ENCODE measurements around the gene P4HA3.

Gene P4HA3

DNA sequence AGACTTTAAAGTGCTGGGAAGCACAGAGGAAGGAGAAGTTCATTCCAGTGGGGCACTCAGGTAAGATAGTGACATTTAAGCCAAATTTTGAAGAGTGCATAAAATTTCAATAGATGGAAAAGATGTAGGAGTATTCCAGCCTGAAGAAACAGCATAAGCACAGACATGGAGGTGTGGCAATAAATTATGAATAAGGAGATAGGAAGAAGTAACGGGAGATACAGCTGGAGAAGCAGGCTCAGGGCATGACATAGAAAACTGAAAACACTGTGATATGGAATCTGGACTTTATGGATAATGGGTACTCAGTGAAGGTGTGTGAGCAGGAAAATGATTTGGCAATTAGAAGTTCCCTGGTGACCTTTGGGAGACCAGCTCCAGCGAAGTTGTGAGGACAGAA is 33.3 kb downstream of the P4HA3 start:
- H3K4me3 ChIP-seq (ENCODE audit: low read depth, low read length): no peak overlapping the region
- TF ChIP-seq, protein P1, sequence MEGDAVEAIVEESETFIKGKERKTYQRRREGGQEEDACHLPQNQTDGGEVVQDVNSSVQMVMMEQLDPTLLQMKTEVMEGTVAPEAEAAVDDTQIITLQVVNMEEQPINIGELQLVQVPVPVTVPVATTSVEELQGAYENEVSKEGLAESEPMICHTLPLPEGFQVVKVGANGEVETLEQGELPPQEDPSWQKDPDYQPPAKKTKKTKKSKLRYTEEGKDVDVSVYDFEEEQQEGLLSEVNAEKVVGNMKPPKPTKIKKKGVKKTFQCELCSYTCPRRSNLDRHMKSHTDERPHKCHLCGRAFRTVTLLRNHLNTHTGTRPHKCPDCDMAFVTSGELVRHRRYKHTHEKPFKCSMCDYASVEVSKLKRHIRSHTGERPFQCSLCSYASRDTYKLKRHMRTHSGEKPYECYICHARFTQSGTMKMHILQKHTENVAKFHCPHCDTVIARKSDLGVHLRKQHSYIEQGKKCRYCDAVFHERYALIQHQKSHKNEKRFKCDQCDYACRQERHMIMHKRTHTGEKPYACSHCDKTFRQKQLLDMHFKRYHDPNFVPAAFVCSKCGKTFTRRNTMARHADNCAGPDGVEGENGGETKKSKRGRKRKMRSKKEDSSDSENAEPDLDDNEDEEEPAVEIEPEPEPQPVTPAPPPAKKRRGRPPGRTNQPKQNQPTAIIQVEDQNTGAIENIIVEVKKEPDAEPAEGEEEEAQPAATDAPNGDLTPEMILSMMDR (IDR thresholded peaks at IDR 0.05; ENCODE audit: low read depth, low read length): no peak
- in situ Hi-C loops (cut with HindIII; ENCODE audit: low sequenced_read_pairs): no loop called here
- no peak for DNase-seq (ENCODE audit: low read depth, low spot score)

DNA sequence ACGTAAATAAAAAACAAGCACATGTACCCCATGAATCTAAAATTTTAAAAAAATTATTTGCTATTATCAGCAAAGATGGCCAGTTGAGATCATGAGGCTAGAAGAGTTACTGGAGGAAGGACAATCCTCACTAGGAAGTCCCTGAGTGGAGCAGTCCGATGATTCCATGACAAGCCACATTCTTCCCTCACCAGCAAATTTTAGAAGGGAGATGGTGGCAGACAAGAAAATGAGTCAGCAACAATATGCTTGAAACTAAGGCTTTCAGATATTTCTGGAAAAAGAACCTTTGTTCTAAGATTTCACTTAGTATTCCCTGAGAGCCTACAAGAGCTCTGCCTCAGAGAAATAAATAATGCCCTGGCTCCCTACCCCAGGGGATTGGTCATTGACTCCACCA is 34.9 kb downstream of the P4HA3 start:
- H3K4me3 ChIP-seq (ENCODE audit: low read depth, low read length): no peak overlapping the region
- in situ Hi-C loops (cut with HindIII; ENCODE audit: low sequenced_read_pairs): no loop called here
- TF ChIP-seq, protein P1 (IDR thresholded peaks at IDR 0.05; ENCODE audit: low read depth, low read length): no peak
- DNase-seq (ENCODE audit: low read depth, low spot score): peak; percentile 40

DNA sequence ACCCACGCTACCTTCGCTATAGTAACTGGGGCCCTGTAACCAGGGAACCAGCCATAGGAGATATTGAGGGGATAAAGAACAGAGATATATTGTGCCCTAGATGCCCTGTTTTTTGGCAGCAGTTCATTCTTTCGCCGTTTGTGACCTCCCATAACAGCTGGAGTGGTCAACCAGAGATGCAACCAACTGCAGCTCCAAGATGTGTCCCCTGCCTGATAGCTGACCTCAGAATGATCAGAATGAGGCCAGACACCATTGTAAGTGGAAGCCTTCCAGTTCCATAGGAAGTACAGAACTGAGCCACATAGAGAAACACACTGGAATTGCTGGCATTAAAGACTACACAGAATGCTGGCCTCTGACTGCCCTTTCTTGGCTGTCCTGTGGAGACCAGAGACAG is 39.2 kb downstream of the P4HA3 start:
- in situ Hi-C loops (cut with HindIII; ENCODE audit: low sequenced_read_pairs): no loop called here
- no peak overlapping the region for H3K4me3 ChIP-seq (ENCODE audit: low read depth, low read length)
- DNase-seq (ENCODE audit: low read depth, low spot score): no peak
- TF ChIP-seq, protein P1 (IDR thresholded peaks at IDR 0.05; ENCODE audit: low read depth, low read length): no peak

DNA sequence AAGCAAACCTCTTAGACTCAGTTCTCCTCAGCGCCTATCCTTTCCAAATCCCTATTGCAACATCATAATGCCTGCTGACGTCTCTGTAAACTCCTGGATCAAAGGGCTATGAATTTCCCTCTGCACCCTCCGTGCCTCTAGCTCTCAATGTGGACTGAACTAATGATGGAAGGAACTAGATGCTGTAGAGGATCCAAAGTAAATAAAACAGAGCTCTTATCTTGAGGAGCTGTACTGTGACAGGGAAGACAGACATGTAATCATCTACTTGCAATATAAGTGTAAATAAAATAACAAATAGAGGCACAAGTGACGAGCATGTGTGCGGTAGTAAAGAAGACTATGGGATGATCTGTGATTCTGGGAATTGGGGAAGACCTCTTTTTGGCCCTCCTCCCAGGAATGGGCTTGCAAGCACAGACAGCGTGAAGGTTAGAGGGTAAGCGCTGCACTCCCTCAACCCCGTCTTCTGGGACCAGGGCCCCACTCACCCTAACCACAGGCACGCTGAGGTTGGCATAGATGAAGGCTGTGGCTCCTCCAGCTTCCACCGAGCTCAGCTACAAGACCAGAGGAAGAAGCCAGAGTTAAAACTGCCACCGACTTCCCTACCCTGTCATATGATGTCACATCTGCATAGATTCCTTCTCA is 42.2 kb downstream of the P4HA3 start:
- TF ChIP-seq, protein P1 (IDR thresholded peaks at IDR 0.05; ENCODE audit: low read depth, low read length): no peak
- DNase-seq (ENCODE audit: low read depth, low spot score): peak; percentile 32
- H3K4me3 ChIP-seq (ENCODE audit: low read depth, low read length): no peak overlapping the region
- in situ Hi-C loops (cut with HindIII; ENCODE audit: low sequenced_read_pairs): no loop called here

DNA sequence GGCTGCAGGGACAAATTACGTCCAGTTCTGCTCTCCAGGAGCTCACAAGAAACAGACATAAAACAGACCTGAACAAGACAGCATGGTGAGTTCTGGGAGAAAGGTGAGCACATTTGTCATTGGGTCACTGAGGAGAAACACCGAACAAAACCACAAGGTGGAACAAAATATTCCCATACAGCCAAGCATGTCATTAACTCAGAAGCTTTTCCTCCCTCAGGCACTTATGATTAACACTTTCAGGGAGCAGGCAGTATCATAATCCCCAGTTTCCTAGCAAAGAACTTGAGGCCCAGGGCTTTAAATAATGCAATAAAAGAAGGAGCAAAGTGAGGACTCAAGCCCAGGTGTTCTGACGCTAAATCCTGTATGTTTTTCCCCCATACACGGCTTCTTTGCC is 43.0 kb downstream of the P4HA3 start:
- TF ChIP-seq, protein P1 (IDR thresholded peaks at IDR 0.05; ENCODE audit: low read depth, low read length): no peak
- no peak overlapping the region for H3K4me3 ChIP-seq (ENCODE audit: low read depth, low read length)
- DNase-seq (ENCODE audit: low read depth, low spot score): no peak
- in situ Hi-C loops (cut with HindIII; ENCODE audit: low sequenced_read_pairs): no loop called here

DNA sequence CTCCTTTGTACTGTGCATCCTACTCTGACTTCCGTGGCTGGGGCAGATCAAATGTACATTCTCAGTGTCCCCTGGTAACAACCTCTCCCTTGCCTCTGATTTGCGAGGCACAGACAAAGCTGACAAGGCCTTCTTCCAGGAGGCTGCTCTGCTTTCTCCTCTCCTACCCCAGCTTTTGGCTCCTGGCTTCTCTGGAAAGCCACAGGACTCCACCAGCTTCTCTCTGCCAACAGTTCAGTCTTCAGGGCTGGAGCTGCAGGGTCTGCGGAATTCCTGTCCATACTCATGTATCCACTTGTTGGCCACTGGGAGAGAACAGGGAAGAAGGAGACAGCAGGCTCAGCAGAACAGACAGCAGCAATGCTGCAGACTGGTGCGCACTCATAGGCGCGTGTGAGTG is 44.4 kb downstream of the P4HA3 start:
- in situ Hi-C loops (cut with HindIII; ENCODE audit: low sequenced_read_pairs): no loop called here
- no peak for DNase-seq (ENCODE audit: low read depth, low spot score)
- TF ChIP-seq, protein P1 (IDR thresholded peaks at IDR 0.05; ENCODE audit: low read depth, low read length): no peak
- H3K4me3 ChIP-seq (ENCODE audit: low read depth, low read length): no peak overlapping the region

All from astrocyte of the spinal cord (primary cell).